Ishikawa (cell line): Measurements from ENCODE around the gene OR4E1.

ENCODE experiments used
- CEBPB ChIP-seq: IDR thresholded peaks from 2 replicates; pipeline ENCODE4 v1.6.1; 2012
- CREB1 ChIP-seq: IDR thresholded peaks from 2 replicates; pipeline ENCODE4 v1.6.1; 2012; ENCODE audit warnings: low read depth
- EGR1 ChIP-seq: IDR thresholded peaks from 2 replicates; pipeline ENCODE4 v1.6.1; 2012
- EP300 ChIP-seq: IDR thresholded peaks from 2 replicates; pipeline ENCODE4 v1.6.1; 2012; ENCODE audit warnings: borderline replicate concordance
- FOXM1 ChIP-seq: IDR thresholded peaks from 2 replicates; pipeline ENCODE4 v1.6.1; 2012; ENCODE audit warnings: low read depth, borderline replicate concordance
- MAX ChIP-seq: IDR thresholded peaks from 2 replicates; pipeline ENCODE4 v1.6.1; 2012
- REST ChIP-seq: IDR thresholded peaks from 2 replicates; pipeline ENCODE4 v1.6.1; 2012; ENCODE audit warnings: low read depth, mild to moderate bottlenecking
- TAF1 ChIP-seq: IDR thresholded peaks from 2 replicates; pipeline ENCODE4 v1.6.1; 2012; ENCODE audit warnings: low read depth, mild to moderate bottlenecking
- YY1 ChIP-seq: IDR thresholded peaks from 2 replicates; pipeline ENCODE4 v1.6.1; 2012; ENCODE audit warnings: low read depth

- TF ChIP-seq EP300 = no peak
- TF ChIP-seq CREB1 = no peak
- TF ChIP-seq REST = no peak
- no peak for TF ChIP-seq EGR1
- no peak for TF ChIP-seq TAF1
- no peak for TF ChIP-seq YY1
- TF ChIP-seq MAX = no peak
- no peak for TF ChIP-seq FOXM1
- TF ChIP-seq CEBPB = no peak
These were observed 47.0 kb downstream of the OR4E1 start for GRCh38 chr14:21626491-21627230.
